Measurements from ENCODE around the gene COQ2.

GRCh38 chr4:83267830-83268475 is 16.6 kb downstream of the COQ2 start:
- TF ChIP-seq, protein P1, sequence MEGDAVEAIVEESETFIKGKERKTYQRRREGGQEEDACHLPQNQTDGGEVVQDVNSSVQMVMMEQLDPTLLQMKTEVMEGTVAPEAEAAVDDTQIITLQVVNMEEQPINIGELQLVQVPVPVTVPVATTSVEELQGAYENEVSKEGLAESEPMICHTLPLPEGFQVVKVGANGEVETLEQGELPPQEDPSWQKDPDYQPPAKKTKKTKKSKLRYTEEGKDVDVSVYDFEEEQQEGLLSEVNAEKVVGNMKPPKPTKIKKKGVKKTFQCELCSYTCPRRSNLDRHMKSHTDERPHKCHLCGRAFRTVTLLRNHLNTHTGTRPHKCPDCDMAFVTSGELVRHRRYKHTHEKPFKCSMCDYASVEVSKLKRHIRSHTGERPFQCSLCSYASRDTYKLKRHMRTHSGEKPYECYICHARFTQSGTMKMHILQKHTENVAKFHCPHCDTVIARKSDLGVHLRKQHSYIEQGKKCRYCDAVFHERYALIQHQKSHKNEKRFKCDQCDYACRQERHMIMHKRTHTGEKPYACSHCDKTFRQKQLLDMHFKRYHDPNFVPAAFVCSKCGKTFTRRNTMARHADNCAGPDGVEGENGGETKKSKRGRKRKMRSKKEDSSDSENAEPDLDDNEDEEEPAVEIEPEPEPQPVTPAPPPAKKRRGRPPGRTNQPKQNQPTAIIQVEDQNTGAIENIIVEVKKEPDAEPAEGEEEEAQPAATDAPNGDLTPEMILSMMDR (IDR thresholded peaks at IDR 0.05; ENCODE audit: low read depth, low read length, poor library complexity, severe bottlenecking), result no peak
- no peak for TF ChIP-seq EZH2phosphoT487 (IDR thresholded peaks at IDR 0.05; ENCODE audit: borderline replicate concordance, low read length)
